Left renal pelvis (tissue), 4 donors: ENCODE results near the gene FXYD6. TPM values are rescaled to one million over a fixed set of nuclear protein-coding genes. Genes with fewer than 3 reads are reported as not detected.

Experiments used
- DNase-seq, 4 donors: peaks; one replicate each; pipeline ENCODE4 v3.0.0-alpha.2; 2013; ENCODE audit warnings: low read depth in 4 of 4, low spot score in 3 of 4
- polyA plus RNA-seq, 4 donors: library from polyadenylated mRNA; unstranded; fragments of 120-200 nt; gene quantifications; one replicate each; pipeline ENCODE4 v1.2.1, GENCODE V29; 2013; ENCODE audit not compliant: insufficient read length in 4 of 4

The FXYD6 gene
- polyA plus RNA-seq, 4 donors = 99.6 to 132 (median 126) TPM

DNA sequence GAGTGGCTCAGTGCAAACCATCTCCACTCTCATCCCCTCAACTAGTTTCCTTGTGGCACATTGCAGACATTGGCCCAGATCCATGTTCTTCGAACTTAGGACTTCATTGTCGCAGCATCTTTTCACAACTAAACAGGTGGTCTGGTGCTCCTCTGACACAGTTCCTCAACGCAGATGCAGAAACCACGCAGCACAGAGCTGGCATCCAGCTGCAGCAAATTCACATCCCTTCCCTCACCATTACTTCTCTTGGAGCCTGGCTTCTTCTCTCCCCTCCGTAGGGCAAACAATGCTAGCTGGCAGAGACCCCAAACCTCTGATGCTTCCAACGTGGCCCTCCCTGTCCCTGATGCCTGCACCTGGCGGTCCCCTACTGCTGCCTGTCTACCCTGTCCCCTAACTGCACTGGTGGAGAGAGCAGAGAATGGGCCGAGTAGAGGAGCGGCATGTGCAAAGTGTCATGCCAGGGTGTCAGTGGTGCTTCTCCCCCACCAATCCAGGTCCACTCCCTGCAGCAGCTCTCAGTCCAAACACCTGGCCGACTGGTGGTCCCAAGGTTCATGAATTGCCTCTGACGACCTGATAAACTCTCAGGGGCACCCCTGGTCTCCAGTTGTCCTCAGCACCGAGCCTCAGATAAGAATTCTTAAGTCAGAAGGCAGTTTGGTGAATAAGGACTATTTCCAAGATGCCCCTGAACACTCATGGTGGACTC, 34.6 kb upstream of the FXYD6 start:
- DNase-seq = no peak

DNA sequence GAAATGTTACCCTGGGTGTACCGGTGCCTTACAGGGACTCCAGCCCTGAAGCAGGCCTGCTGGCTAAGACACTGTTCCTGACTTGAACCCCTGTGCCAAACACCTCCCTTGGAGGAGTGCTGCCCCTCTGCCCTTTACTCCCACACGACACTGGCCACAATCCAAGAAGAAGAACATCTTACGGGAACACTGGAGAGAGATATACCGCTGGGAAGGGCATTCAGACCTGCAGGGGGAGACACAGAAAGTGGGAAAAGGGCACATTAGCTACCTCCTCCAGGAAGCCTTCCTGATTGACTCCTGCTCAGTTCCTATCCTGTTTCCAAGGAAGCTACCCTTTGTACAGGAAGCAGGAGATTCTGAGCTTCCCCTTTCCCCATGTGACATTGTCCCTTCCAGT, 34.1 kb upstream of the FXYD6 start:
- no peak for DNase-seq

DNA sequence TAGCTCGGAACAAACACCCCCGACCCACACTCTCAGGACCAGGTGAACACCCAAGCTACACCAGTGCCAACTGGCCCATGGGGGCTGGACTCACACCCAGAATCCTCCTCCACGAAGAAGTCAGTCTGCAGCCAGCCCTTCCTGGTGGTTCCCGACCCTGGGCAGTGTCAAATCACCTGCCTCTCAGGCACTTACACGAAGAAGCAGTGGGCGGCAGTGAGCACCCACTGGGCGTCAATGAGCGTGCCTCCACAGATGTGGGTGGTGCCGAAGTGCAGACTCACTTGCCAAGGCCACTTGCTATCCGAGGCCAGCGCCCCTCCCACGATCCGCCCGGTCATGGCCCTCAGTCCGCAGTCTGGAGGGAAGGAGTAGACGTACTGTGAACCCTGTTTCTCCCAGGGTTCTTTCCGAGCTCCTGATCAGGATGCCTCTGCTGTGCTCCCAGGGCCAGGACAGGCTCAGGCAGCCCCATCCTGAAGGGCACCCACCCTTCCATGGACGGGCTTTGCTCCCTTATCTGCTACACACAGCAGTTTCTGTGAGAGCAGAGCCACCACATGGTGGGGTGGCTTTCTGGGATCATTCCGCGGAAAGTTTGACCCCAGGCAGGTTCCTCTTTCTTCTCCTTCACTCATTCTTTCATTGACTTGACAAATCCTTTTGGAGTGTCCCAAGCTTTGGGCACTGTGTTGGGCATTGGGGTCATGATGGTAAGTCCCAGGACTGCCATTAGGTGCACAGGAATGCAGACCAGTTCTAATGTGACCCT, 33.3 kb upstream of the FXYD6 start:
- DNase-seq = no peak

GRCh38 chr11:117908959-117909610, 32.6 kb upstream of the FXYD6 start:
- no peak for DNase-seq

DNA sequence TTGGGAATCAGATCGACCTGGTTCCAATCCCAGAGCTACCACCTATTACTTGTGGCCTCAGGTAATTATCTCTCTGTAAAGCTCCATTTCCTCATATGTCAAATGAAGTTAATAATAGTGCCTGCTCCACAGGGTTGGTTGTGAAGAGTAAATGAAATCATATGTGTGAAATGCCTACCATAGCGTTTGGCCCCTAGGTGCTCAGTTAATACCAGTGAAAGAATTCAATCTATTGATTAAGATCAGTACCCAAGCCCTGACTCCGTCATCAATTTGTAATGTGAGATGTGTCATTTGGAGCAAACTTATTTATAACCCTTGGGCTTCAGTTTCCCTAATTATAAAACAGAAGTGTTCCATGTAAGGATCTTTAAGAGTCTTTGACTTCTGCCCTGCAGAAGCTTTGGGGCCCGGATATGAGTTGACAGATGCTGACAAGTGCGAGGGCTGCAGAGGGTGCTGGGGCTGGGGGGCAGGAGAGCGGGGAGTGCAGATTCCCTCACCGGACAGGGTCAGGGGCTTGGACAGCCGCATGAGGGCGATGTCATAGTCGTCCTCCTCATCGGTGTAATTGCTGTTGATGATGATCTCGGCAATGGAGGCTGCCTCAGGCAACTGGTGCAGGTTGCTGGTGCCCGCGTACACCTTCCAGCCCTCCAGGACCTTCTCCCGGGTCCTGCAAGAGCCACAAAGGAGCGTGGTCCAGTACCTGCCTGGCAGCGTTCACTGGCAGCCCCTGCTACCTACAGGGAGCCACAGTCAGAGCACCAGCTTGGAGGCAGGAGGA, 31.8 kb upstream of the FXYD6 start:
- DNase-seq = no peak

DNA sequence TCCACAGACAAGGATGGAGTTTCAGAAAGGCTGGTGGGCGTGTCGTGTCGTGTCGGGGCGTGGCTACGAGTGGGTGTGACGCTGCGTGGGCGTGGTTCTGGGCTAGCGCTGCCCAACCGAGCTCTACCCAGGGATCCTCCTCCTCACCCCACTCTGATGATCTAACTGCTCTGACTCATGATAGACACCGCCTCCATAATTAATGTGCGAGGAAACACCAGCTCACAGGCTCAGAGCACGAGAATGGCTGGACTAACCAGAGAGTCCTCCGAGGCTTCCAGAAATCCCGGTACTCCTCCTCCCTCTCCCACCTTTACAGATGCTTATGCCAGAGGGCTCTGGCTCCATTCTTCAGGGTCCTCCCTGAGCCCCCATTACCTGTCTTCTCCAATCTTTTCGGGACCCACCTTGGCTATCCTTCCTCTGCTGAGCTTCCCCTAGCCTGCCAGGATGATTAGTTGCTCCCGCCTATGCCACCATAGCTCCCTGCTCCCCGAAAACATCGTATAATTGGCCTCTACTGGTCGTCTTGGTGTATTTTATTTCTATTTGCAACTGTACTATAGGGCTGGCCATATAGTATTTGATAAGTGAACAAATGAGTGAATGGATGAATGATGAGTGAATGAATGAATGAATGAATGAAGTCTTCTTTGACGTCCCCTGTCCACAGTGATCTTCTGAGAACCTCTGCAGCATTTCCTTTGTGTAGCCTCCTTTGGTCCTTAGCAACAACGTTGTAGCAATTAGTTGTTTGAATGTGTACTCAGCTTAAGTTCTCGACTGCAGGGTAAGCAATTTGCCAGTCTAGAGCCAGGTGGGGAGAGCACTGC, 31.0 kb upstream of the FXYD6 start:
- DNase-seq = peak; percentile 29 to 48 (median 42)

- DNase-seq = no peak
Observed at GRCh38 chr11:117906710-117907109, 30.3 kb upstream of the FXYD6 start.

DNA sequence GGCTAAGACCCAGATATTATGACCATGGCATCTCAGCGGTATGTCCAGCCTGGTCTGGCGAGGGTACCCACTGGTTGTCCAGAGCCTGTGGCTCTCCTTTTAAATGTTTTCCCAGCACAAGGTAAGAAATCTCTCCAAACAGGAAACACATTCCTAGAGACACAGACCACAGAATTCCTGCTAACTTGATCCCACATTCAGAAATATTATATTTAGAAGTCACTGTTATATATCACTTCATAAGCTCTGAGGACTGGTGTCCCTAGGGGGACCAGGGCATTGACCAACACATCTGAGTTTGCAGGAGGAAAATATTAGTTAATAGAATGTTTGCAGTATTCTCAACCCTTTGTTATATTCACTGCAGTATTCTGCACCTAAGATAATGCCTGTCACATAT, 29.7 kb upstream of the FXYD6 start:
- no peak for DNase-seq

DNA sequence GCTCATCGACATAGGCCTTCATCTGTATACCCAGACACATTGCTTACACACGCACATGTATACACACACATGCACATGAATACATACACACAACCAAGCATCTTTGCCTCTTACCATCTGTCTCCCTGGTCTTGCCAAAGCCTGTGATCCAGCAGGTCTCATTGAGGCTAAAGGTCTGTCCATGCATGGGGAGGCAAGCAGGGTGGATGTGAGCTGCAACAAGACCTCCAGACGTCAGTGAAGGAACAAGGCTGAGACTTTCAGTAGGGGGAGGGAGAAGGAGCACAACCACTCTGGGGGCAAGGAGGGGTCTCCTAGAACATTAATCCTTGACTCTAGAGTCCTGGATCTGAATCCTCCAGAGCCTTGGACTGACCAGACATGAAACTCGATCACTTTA, 29.1 kb upstream of the FXYD6 start:
- no peak for DNase-seq

- no peak for DNase-seq
Observed at GRCh38 chr11:117903505-117904382, 27.3 kb upstream of the FXYD6 start.

GRCh38 chr11:117902001-117902845, 25.8 kb upstream of the FXYD6 start:
- no peak for DNase-seq

- DNase-seq = no peak
Observed at GRCh38 chr11:117901601-117902000, 25.1 kb upstream of the FXYD6 start.

- no peak for DNase-seq
Observed at GRCh38 chr11:117900720-117901440, 24.4 kb upstream of the FXYD6 start.

DNA sequence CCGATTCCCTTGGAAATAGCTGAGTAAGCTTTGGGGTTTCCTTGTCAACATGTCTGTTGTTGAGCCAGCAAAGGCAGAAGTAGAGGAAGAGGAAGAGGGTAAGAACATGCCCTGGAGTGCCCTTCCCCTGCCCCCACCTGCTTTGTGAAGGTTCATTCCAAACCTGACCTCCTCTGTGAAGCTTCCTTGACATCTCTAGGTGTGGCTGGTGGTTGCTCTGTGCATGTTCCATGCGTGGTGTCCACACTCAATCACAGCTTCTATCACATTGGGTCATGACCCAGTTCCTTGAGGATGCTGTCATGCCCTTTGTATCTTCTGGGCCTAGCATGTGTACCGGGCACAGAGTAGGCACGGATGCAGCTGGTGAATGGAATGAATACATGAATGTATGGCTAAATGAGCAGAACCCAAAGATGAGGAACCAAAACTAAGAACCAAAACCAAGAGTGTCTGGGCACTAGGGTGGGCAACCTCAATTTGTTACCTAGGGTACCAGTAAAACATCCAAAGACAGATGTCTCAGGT, 23.7 kb upstream of the FXYD6 start:
- DNase-seq = no peak

- no peak for DNase-seq
Observed at GRCh38 chr11:117898059-117898458, 21.6 kb upstream of the FXYD6 start.

DNA sequence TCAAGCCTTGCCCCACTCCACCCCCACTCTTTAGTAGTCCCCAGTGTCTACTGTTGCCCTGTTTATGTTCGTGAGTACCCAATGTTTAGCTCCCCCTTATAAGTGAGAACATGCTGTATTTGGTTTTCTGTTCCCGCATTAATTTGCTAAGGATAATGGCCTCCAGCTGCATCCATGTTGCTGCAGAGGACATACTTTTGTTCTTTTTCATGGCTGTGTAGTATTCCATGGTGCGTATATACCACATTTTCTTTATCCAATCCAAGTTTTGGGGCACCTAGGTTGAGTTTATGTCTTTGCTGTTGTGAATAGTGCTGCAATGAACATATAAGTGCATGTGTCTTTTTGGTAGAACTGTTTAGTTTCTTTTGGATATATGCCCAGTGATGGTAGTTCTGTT, 16.2 kb upstream of the FXYD6 start:
- no peak for DNase-seq

- DNase-seq = no peak
Observed at GRCh38 chr11:117891362-117891761, 14.9 kb upstream of the FXYD6 start.
